H1 (cell line): Measurements from ENCODE around the gene PRKD1. TPM values are rescaled to one million over a fixed set of nuclear protein-coding genes. Genes with fewer than 3 reads are reported as not detected.

Source experiments
- CTCF ChIA-PET: fragments of 300-600 bp; sonication (Branson Sonifier 250); formaldehyde crosslinking; loops from one replicate; lab custom pipeline; 2021; ENCODE audit not compliant: partially characterized antibody; lab: Charles Lee
- POLR2A ChIA-PET: fragments of 300-600 bp; sonication (Branson Sonifier 250); formaldehyde crosslinking; loops from one replicate; lab custom pipeline; 2021; ENCODE audit warnings: inconsistent platforms; ENCODE audit not compliant: partially characterized antibody; lab: Charles Lee
- DNase-seq, 2 experiments: peaks; one replicate each; pipeline versions ENCODE4 v3.0.0 to v3.0.0-alpha.2; 2010 to 2022; ENCODE audit warnings: low spot score in 2 of 2, low read depth in 1 of 2, mixed read lengths in 1 of 2
- FAIRE-seq: peaks from 2 replicates; lab custom pipeline; 2011; peaks lifted over from hg19 to GRCh38; lab: Jason Lieb, UNC
- H2AFZ ChIP-seq: 2 replicates; pipeline ENCODE4 v1.8.1; 2012; ENCODE audit warnings: low read length, inconsistent platforms
- H2AK5ac ChIP-seq: 2 replicates; pipeline ENCODE4 v1.6.1; 2013; ENCODE audit warnings: low read depth, low read length
- H2BK120ac ChIP-seq: replicated peaks from 2 replicates; pipeline ENCODE3; 2013; ENCODE audit warnings: low read depth, low read length, inconsistent platforms
- H2BK12ac ChIP-seq: 2 replicates; pipeline ENCODE4 v1.6.1; 2013; ENCODE audit warnings: low read depth, low read length
- H2BK15ac ChIP-seq: 2 replicates; pipeline ENCODE4 v1.6.1; 2013; ENCODE audit warnings: low read length
- H2BK20ac ChIP-seq: 2 replicates; pipeline ENCODE4 v1.6.1; 2013; ENCODE audit warnings: low read length
- H2BK5ac ChIP-seq: 2 replicates; pipeline ENCODE4 v1.6.1; 2013; ENCODE audit warnings: low read depth, low read length
- H3K14ac ChIP-seq: 2 replicates; pipeline ENCODE4 v1.6.1; 2013; ENCODE audit warnings: inconsistent platforms; ENCODE audit not compliant: insufficient read length
- H3K18ac ChIP-seq: 2 replicates; pipeline ENCODE4 v1.6.1; 2013; ENCODE audit warnings: low read length; ENCODE audit errors: extremely low read depth
- H3K23ac ChIP-seq: 2 replicates; pipeline ENCODE4 v1.6.1; 2013; ENCODE audit warnings: inconsistent platforms; ENCODE audit not compliant: insufficient read length
- H3K23me2 ChIP-seq: 2 replicates; pipeline ENCODE4 v1.6.1; 2013; ENCODE audit warnings: low read depth, low read length
- H3K27ac ChIP-seq: 2 replicates; pipeline ENCODE4 v1.6.1; 2011; ENCODE audit warnings: low read depth, low read length, inconsistent platforms
- H3K27me3 ChIP-seq, 4 experiments: replicated peaks in 1 of 4; 1 replicate in 1 of 4; 2 replicates in 3 of 4; pipeline versions ENCODE4 v1.6.1 to v1.8.1; 2011 to 2013; ENCODE audit warnings: low read length in 3 of 4, mild to moderate bottlenecking in 3 of 4, inconsistent platforms in 2 of 4, mixed read lengths in 2 of 4, moderate library complexity in 1 of 4; ENCODE audit not compliant: control insufficient read depth in 3 of 4, insufficient read depth in 3 of 4; ENCODE audit errors: extremely low read depth in 1 of 4
- H3K36me3 ChIP-seq, 4 experiments: 2 replicates each; pipeline versions ENCODE4 v1.6.1 to v1.8.1; 2011 to 2013; ENCODE audit warnings: mild to moderate bottlenecking in 4 of 4, low read length in 3 of 4, moderate library complexity in 2 of 4, control low read depth in 1 of 4, inconsistent platforms in 1 of 4; ENCODE audit not compliant: insufficient read depth in 4 of 4, control insufficient read depth in 2 of 4
- H3K4ac ChIP-seq: replicated peaks from 2 replicates; pipeline ENCODE3; 2013; ENCODE audit warnings: low read length, low read depth, mixed read lengths, inconsistent platforms; ENCODE audit not compliant: insufficient read length
- H3K4me1 ChIP-seq, 4 experiments: replicated peaks in 1 of 4; 1 replicate in 1 of 4; 2 replicates in 3 of 4; pipeline versions ENCODE4 v1.6.1 to v1.8.1; 2011 to 2013; ENCODE audit warnings: low read length in 3 of 4, inconsistent platforms in 2 of 4, mixed read lengths in 1 of 4; ENCODE audit not compliant: insufficient read depth in 4 of 4, control insufficient read depth in 3 of 4
- H3K4me2 ChIP-seq, 2 experiments: 2 replicates each; pipeline versions ENCODE4 v1.6.1 to v1.8.1; 2011 to 2013; ENCODE audit warnings: low read depth in 2 of 2, low read length in 2 of 2, control low read depth in 1 of 2, inconsistent platforms in 1 of 2, mild to moderate bottlenecking in 1 of 2; ENCODE audit not compliant: insufficient read depth in 1 of 2
- H3K4me3 ChIP-seq, 4 experiments: fragments of 200-600, 300-600 bp in 1 of 4; sonication (generic), shearing (Covaris generic), sonication (Bioruptor Twin) in 1 of 4; 2 replicates each; pipeline versions ENCODE4 v1.5.1 to v1.8.1; 2011 to 2016; ENCODE audit warnings: low read length in 4 of 4, low read depth in 3 of 4, control low read depth in 2 of 4, inconsistent platforms in 2 of 4, mild to moderate bottlenecking in 2 of 4, mixed read lengths in 1 of 4, moderate library complexity in 1 of 4; ENCODE audit not compliant: insufficient read depth in 2 of 4; ENCODE audit errors: extremely low read depth in 1 of 4
- H3K56ac ChIP-seq: replicated peaks from 2 replicates; pipeline ENCODE3; 2013; ENCODE audit warnings: low read depth, mild to moderate bottlenecking, mixed read lengths, low read length, inconsistent platforms; ENCODE audit not compliant: insufficient read length
- H3K79me1 ChIP-seq: 2 replicates; pipeline ENCODE4 v1.6.1; 2013; ENCODE audit warnings: low read depth, low read length, control low read depth
- H3K79me2 ChIP-seq, 2 experiments: 2 replicates each; pipeline versions ENCODE4 v1.6.1 to v1.8.1; 2012 to 2013; ENCODE audit warnings: low read length in 2 of 2, mild to moderate bottlenecking in 2 of 2, inconsistent platforms in 1 of 2; ENCODE audit not compliant: insufficient read depth in 2 of 2, control insufficient read depth in 1 of 2
- H3K9ac ChIP-seq, 4 experiments: replicated peaks in 1 of 4; 1 replicate in 1 of 4; 2 replicates in 3 of 4; pipeline versions ENCODE4 v1.6.1 to v1.8.1; 2011 to 2013; ENCODE audit warnings: low read depth in 3 of 4, low read length in 3 of 4, control low read depth in 2 of 4, mild to moderate bottlenecking in 2 of 4, moderate library complexity in 2 of 4, inconsistent platforms in 1 of 4; ENCODE audit errors: extremely low read depth in 1 of 4
- H3K9me3 ChIP-seq, 2 experiments: 2 replicates each; pipeline versions ENCODE4 v1.6.1 to v1.8.1; 2012 to 2013; ENCODE audit warnings: mild to moderate bottlenecking in 2 of 2, moderate library complexity in 2 of 2, control low read depth in 1 of 2, inconsistent platforms in 1 of 2, low read depth in 1 of 2, low read length in 1 of 2, mixed read lengths in 1 of 2; ENCODE audit not compliant: insufficient read depth in 2 of 2
- H4K20me1 ChIP-seq, 2 experiments: replicated peaks in 1 of 2; 2 replicates each; pipeline versions ENCODE3 to v1.8.1; 2011 to 2013; ENCODE audit warnings: inconsistent platforms in 2 of 2, low read length in 2 of 2, mild to moderate bottlenecking in 1 of 2; ENCODE audit not compliant: insufficient read depth in 2 of 2, control insufficient read depth in 1 of 2
- H4K5ac ChIP-seq: 2 replicates; pipeline ENCODE4 v1.6.1; 2013; ENCODE audit warnings: low read length, low read depth, mixed read lengths, inconsistent platforms; ENCODE audit not compliant: insufficient read length
- H4K8ac ChIP-seq: 2 replicates; pipeline ENCODE4 v1.8.0; 2013; ENCODE audit warnings: mild to moderate bottlenecking, moderate library complexity, low read length, inconsistent platforms; ENCODE audit not compliant: insufficient read depth; ENCODE audit errors: extremely low read depth
- H4K91ac ChIP-seq: replicated peaks from 2 replicates; pipeline ENCODE3; 2013; ENCODE audit warnings: low read length, mixed read lengths, inconsistent platforms; ENCODE audit not compliant: insufficient read length
- ASH2L ChIP-seq: fragments of 200-600, 300-600 bp; sonication (generic); IDR thresholded peaks from one replicate; pipeline ENCODE4 v1.7.1; 2017; ENCODE audit warnings: low read length
- CTBP2 ChIP-seq: IDR thresholded peaks from 2 replicates; pipeline ENCODE4 v1.7.0; 2011; ENCODE audit warnings: borderline replicate concordance, mild to moderate bottlenecking, moderate library complexity, mixed read lengths, low read length; ENCODE audit not compliant: insufficient read depth, insufficient read length
- EGR1 ChIP-seq: IDR thresholded peaks from 2 replicates; pipeline ENCODE4 v1.6.1; 2011; ENCODE audit warnings: low read depth, low read length, borderline replicate concordance
- NANOG ChIP-seq: IDR thresholded peaks from 2 replicates; pipeline ENCODE4 v1.6.1; 2011; ENCODE audit warnings: low read length, low read depth, mild to moderate bottlenecking, inconsistent platforms; ENCODE audit not compliant: insufficient read depth, poor library complexity, severe bottlenecking
- POLR2A ChIP-seq, 2 experiments: IDR thresholded peaks; 1 replicate in 1 of 2; 2 replicates in 1 of 2; pipeline ENCODE4 v1.6.1; 2011; ENCODE audit warnings: low read depth in 2 of 2, low read length in 2 of 2, mild to moderate bottlenecking in 2 of 2; ENCODE audit errors: control extremely low read depth in 1 of 2
- YY1 ChIP-seq: IDR thresholded peaks from 2 replicates; pipeline ENCODE4 v1.6.1; 2011; ENCODE audit warnings: low read depth, mild to moderate bottlenecking, low read length
- WGBS, 2 experiments: shearing (Covaris generic) in 1 of 2; methylation state at CpG; one replicate each; pipeline versions ENCODE4 v1.1.6 to v1.1.7; 2013 to 2015; ENCODE audit warnings: low lambda C conversion rate in 2 of 2, mixed read lengths in 2 of 2, inconsistent platforms in 1 of 2, low coverage in 1 of 2, missing lambda C conversion rate in 1 of 2; ENCODE audit not compliant: insufficient replicate concordance in 2 of 2, insufficient coverage in 1 of 2, insufficient read length in 1 of 2; ENCODE audit errors: extremely low coverage in 1 of 2, missing lambda C conversion rate in 1 of 2; 5-methylcytosine and 5-hydroxymethylcytosine counted together
- polyA plus RNA-seq, 7 experiments: library from polyadenylated mRNA; depleted of rRNA in 3 of 7; stranded (reverse) in 5 of 7; unstranded in 2 of 7; fragments of >200 nt in 5 of 7; fragments of 200-250 nt in 2 of 7; gene quantifications; 1 replicate in 5 of 7; 2 replicates in 1 of 7; 4 replicates in 1 of 7; pipeline versions ENCODE4 v1.2.1 to v1.2.3, GENCODE V29; 2011 to 2013; ENCODE audit warnings: missing spikeins in 2 of 7, mixed read lengths in 2 of 7
- total RNA-seq: library from RNA; stranded (reverse); fragmentation: NEBNext Ultra II Directional; extraction: Animal tissue kit (Norgen Biotek cat#: 25700); gene quantifications from 2 replicates; pipeline ENCODE4 v1.2.1, GENCODE V29; 2021

Gene PRKD1
- total and polyA plus RNA-seq, 2 of the 8 experiments (the other 6 are each of a cell fraction or from before 2014, with no cell fraction given), result 3.6 to 6.8 TPM

DNA sequence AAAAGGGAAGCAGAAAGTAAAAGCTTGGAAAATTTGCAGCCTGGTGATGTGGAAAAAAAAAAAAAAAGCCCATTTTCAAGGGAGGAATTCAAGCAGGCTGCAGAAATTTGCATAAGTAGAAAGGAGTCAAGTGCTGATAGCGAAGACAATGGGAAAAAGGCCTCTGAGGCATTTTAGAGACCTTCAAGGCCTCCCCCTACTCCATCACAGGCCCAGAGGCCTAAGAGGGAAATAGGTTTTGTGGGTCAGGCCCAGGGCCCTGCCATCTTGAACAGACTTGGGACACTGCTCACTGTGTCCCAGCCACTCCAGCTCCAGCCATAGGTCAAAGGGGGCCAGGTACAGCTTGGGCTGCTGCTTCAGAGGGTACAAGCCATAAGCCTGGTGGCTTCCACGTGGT lies 13.8 kb upstream of the PRKD1 start:
- Histone ChIP-seq H3K79me2 (no peaks in the 10 kb centered on the region), H4K20me1 (no peaks in the 10 kb centered on the region), H3K27ac (no peak overlapping the region), H3K14ac (no peak overlapping the region), H3K27me3 (peaks cover 0 to 9% (median 4%) of the 10 kb centered on the region in 4 experiments; a peak in 4 of 7 replicates), H3K4me2 (peak overlapping the region in 1 of 2 experiments; percentile 12; a peak in 1 of 4 replicates), H2BK12ac (no peak overlapping the region), H4K5ac (no peak overlapping the region), H3K4ac (no peak overlapping the region), H3K56ac (no peak overlapping the region), H3K23ac (no peak overlapping the region), H2AK5ac (no peak overlapping the region), H3K36me3 (no peaks in the 10 kb centered on the region), H3K79me1 (no peaks in the 10 kb centered on the region), H3K4me3 (no peak overlapping the region), H2BK120ac (no peak overlapping the region), H3K9ac (no peak overlapping the region), H3K9me3 (0 out of 4 replicates have a peak, but pooled peaks cover 0 to under 1% of the 10 kb centered on the region in 2 experiments), H3K18ac (no peak overlapping the region; the same call in 1 of the 2 replicates), H4K91ac (no peak overlapping the region), H4K8ac (no peak overlapping the region), H2AFZ (no peak overlapping the region), H3K23me2 (no peaks in the 10 kb centered on the region), H2BK5ac (no peak overlapping the region), H2BK15ac (no peak overlapping the region), H2BK20ac (no peak overlapping the region), H3K4me1 (peaks cover 0 to 6% (median 4%) of the 10 kb centered on the region in 4 experiments; a peak in 3 of 7 replicates)
- 77% methylated on average over 2 of the region's 2 CpGs; no CpG with 5 or more reads in 1 of the 2 experiments for WGBS, 2 experiments
- 0 out of 2 replicates have a peak, but pooled peaks have one; percentile 11 for TF ChIP-seq EGR1
- TF ChIP-seq POLR2A (IDR thresholded peaks at IDR 0.05; ENCODE audit: control extremely low read depth in 1 of 2, low read depth in 2 of 2, low read length in 2 of 2), result no peak
- peak; percentile 32 for TF ChIP-seq NANOG
- peak; percentile 68 for TF ChIP-seq YY1
- TF ChIP-seq CTBP2, result no peak
- TF ChIP-seq ASH2L, result no peak
- no peak for DNase-seq
- peak; percentile 39 for FAIRE-seq
- CTCF ChIA-PET, result interaction anchor here (1.4 kb wide), 1 partner anchor 307 kb away, joined by 3 read pairs; no protein-coding TSS in a partner anchor
- POLR2A ChIA-PET, result no interaction called here
